Fibroblast of skin of scalp (primary cell): ENCODE data around the gene PFAS.
A peak's percentile ranks its signal among the peaks of the same experiment; 100 is the strongest.
"Not testable (repeated sequence)": the region's sequence is repeated elsewhere in the genome, so short reads cannot be mapped to it uniquely, and the experiment has no call there.

Experiments
- DNase-seq: peaks from one replicate; pipeline ENCODE4 v3.0.0-alpha.2; 2013

Gene PFAS

GRCh38 chr17:8227238-8227581 is 21.9 kb upstream of the PFAS start:
- no peak for DNase-seq

- DNase-seq = no peak
These were observed 17.4 kb upstream of the PFAS start for GRCh38 chr17:8231701-8232100.

- no peak for DNase-seq
These were observed 14.5 kb upstream of the PFAS start for GRCh38 chr17:8234361-8235270.

- DNase-seq = no peak
These were observed 13.4 kb upstream of the PFAS start for GRCh38 chr17:8235676-8236075.

DNA sequence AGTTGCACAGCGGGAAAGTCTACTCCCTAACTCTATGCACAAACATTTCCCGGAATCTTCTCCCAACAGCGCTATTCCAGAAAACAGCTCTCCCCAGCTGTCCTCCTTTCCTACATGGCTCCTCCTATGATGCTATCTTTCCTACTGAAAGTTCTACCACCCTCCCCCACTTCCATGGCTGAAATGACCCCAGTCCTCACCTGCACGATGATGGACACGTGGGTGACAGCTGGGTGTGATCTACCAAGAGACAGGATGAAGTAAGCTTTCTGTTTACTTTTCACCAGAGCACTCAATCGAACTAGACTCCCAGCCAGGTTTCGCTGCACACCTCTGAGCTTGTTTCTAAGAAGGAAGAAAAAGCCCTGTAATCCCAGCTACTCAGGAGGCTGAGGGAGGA is 11.9 kb upstream of the PFAS start:
- DNase-seq = no peak

DNA sequence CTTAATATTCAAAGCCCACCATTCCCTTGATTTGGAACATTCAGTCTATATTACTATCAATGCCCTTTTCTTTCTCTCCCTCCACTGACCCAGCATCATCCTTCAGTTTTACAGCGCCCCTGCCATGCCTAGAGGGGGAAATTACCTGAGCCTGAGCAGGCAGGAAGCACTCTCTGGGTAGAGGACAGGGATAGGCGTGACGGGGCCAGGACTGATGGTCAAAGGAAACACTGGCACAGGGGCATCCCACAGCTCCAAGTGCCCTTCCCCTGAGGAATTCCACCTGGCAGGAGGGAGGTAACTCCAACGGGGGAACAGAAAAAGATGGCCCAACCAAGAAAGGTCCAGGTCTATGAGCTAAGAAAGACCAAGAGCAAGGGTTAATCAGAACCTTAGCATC is 11.2 kb upstream of the PFAS start:
- DNase-seq = no peak

- DNase-seq = no peak
These were observed 5.3 kb upstream of the PFAS start for GRCh38 chr17:8243827-8244226.

DNA sequence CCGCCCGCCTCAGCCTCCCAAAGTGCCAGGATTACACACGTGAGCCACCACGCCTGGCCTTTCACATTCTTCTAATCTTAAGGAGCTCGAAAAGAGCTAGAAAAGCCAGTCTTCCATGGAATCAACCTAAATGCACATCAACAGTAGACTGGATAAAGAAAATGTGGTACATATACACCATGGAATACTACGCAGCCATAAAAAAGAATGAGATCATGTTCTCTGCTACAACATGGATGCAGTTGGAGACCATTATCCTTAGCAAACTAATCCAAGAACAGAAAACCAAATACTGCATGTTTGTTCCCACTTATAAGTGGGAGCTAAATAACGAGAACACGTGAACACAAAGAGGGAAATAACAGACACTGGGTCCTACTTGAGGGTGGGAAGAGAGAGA is 4.3 kb upstream of the PFAS start:
- no peak for DNase-seq

DNA sequence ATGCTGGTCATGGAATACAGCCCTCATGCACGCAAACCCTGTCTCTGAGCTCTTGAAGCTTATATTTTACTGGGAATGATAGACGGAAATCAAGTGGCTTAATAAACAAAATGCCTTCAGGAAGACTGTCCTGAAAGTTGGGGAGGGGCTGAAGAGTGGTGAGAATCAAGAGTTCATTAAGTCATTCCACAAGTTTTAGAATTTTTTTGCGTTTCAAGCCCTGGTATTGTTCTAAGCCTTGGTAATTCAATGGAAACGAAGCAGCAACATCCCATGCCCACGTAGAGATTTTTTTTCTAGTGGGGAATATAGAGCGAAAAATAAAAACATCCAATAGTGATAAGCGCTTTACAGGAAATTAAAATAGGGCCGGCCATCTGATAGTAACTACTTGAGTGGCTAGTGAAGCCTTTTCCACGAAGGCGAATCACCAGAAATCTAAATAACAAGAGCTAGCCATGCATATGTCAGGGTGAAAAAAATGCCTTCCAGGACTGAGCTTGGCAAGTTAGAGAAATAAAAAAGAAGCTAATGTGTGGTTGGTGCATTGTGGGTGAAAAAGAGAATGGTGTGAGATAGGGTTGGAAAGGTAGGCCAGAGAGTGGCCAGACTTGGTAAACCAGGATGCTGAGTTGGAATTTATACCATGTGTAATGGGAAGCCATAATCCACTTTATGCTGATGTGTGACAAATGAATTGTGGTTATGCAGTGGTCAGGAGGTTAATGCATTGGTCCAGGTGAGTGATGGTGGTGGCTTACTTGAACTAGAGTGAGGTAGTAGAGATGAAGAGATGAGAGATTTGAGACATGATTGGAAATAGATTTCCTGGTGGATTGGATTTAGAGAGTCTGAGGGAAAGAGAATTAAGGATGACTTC is 772 bp downstream of the PFAS start:
- DNase-seq = no peak

DNA sequence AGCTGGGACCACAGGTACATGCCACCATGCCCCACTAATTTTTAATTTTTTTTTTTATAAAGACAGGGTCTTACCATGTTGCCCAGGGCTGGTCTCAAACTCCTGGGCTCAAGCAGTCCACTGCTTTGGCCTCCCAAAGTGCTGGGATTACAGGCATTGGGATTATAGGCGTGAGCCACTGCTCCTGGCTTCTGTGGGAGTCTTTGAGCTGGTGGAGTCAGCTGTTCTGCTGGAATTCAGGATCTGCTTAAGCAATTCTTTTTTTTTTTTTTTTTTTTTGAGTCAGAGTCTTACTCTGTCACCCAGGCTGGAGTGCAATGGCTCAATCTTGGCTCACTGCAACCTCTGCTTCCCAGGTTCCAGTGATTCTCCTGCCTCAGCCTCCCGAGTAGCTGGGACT is 2.3 kb downstream of the PFAS start:
- not testable (repeated sequence) for DNase-seq

- peak; percentile 9 for DNase-seq
These were observed 4.7 kb downstream of the PFAS start for GRCh38 chr17:8253801-8254200.

DNA sequence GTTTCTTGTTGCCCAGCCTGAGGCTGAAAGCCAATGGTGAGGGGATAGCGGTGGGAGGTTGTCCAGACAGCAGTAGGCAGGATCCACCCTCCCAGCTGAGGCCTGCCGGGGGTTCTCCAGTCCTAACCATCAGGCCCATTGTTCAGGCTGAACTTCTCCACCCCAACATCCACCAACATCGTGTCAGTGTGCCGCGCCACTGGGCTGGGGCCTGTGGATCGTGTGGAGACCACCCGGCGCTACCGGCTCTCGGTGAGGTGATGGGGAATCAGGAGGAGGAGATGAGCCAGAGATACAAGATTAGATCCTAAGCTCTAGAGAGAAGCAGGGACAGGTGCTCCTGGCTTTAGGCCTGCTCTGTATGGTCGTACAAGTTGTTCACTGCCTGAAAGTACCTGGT is 5.8 kb downstream of the PFAS start:
- no peak for DNase-seq

- DNase-seq = no peak
These were observed 6.4 kb downstream of the PFAS start for GRCh38 chr17:8255499-8255898.

DNA sequence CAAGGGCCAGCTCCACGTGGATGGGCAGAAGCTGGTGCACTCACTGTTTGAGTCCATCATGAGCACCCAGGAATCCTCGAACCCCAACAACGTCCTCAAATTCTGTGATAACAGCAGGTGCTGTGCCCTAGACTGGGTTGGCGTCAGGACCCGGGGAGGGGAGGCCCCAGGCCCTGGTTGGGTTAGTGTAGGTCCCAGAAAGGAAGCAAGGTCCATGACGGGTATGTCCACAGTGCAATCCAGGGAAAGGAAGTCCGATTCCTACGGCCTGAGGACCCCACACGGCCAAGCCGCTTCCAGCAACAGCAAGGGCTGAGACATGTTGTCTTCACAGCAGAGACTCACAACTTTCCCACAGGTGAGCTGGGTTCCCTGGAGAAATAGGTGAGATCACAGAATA is 7.2 kb downstream of the PFAS start:
- DNase-seq = no peak

DNA sequence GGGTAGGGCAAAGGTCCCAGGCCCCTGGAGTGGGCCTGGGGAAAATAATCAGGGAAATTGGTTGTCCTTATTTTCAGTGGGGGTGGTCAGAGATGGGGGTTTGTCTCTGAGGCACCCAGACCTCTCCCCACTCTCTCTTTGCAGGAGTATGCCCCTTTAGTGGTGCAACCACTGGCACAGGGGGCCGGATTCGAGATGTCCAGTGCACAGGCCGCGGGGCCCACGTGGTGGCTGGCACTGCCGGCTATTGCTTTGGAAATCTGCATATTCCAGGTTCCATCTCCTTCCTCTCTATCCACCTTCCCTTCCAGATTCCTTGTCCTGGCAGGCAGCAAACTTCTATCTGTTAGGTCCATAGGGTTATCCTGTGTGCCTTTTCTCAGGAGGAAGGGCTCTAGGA is 7.6 kb downstream of the PFAS start:
- no peak for DNase-seq

DNA sequence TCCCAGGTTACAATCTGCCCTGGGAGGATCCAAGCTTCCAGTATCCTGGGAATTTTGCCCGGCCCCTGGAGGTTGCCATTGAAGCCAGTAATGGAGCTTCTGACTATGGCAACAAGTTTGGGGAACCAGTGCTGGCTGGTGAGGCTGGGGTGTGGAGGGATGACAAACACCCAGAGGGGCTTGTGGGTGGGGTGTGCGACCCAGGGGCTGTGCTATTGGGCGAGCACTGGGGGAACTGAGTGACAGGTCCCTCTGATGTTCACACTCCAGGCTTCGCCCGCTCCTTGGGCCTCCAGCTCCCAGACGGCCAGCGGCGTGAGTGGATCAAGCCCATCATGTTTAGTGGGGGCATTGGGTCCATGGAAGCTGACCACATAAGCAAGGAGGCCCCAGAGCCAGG is 8.7 kb downstream of the PFAS start:
- no peak for DNase-seq

GRCh38 chr17:8264320-8264719 is 15.2 kb downstream of the PFAS start:
- DNase-seq = no peak

DNA sequence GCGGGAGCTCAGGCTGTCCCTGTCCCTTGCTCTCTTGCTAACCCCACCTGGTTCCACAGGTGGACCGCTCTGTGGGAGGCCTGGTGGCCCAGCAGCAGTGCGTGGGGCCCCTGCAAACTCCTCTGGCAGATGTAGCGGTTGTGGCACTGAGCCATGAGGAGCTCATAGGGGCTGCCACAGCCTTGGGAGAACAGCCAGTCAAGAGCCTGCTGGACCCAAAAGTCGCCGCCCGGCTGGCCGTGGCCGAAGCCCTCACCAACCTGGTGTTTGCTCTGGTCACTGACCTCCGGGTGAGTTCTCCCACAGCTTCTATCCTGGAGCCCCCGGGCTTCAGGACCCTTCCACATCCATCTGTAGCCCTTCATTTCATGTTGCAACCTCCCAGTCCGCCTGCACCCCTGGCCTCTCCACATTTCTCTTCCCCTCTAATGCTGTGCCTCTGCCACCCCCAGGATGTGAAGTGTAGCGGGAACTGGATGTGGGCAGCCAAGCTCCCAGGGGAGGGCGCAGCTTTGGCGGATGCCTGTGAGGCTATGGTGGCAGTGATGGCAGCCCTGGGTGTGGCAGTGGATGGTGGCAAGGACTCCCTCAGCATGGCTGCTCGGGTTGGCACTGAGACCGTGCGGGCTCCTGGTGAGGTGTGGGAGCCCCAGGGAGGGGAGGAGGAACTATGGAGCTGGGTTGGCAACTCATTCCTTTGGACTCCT is 15.9 kb downstream of the PFAS start:
- no peak for DNase-seq

DNA sequence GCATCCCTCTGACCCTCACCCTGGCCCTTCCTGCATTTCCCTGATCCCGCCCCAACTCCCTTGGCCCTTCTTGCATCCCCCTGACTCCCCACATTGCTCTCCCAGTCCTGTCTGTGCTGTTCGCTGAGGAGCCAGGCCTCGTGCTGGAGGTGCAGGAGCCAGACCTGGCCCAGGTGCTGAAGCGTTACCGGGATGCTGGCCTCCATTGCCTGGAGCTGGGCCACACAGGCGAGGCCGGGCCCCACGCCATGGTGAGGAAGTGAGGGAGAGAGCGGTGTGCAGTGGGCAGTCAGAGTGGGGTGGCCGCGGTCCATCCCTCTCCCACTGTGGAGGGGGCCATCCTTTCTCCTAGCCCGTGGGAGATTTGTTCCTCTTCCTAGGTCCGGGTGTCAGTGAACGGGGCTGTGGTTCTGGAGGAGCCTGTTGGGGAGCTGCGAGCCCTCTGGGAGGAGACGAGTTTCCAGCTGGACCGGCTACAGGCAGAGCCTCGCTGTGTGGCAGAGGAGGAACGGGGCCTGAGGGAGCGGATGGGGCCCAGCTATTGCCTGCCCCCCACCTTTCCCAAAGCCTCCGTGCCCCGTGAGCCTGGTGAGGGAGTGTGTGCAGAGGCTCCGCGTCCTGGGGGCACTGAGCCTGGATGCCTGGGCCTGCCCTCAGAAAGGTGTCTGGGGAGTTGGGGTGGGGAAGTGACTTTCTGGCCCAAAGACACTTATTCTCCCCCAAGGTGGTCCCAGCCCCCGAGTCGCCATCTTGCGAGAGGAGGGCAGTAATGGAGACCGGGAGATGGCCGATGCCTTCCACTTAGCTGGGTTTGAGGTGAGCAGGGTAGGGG is 17.8 kb downstream of the PFAS start:
- no peak for DNase-seq

GRCh38 chr17:8267480-8268147 is 18.5 kb downstream of the PFAS start:
- no peak for DNase-seq

DNA sequence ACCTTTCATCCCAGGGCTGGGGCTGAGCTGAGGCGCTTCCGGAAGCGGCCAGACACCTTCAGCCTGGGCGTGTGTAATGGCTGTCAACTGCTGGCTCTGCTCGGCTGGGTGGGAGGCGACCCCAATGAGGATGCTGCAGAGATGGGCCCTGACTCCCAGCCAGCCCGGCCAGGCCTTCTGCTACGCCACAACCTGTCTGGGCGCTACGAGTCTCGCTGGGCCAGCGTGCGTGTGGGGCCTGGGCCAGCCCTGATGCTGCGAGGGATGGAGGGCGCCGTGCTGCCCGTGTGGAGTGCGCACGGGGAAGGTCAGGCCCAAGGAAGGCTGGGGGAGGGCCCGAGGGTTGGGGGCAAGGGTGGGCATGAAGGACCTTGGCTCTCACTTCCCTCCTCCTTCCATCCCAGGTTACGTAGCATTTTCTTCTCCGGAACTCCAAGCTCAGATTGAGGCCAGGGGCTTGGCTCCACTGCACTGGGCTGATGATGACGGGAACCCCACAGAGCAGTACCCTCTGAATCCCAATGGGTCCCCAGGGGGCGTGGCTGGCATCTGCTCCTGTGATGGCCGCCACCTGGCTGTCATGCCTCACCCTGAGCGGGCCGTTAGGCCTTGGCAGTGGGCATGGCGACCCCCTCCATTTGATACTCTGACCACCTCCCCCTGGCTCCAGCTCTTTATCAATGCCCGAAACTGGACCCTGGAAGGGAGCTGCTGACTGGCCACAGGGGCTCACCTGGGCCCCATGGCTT is 19.6 kb downstream of the PFAS start:
- no peak for DNase-seq
